ENCODE results near the gene BEST3.
A peak's percentile ranks its signal among the peaks of the same experiment; 100 is the strongest.

BEST3 gene

GRCh38 chr12:69641546-69641945 is 57.6 kb downstream of the BEST3 start:
- no peak for DNase-seq (ENCODE audit: insufficient read length, low spot score)
- TF ChIP-seq CTCF (IDR thresholded peaks at IDR 0.05; ENCODE audit: insufficient read depth, missing control alignments), result no peak
- FAIRE-seq, result no peak

- peak; percentile 50 for DNase-seq (ENCODE audit: insufficient read length, low spot score)
- TF ChIP-seq CTCF (IDR thresholded peaks at IDR 0.05; ENCODE audit: insufficient read depth, missing control alignments), result peak; percentile 84
- no peak for FAIRE-seq
Measured at GRCh38 chr12:69639400-69640016, 59.6 kb downstream of the BEST3 start.

GRCh38 chr12:69633061-69633460 is 66.0 kb downstream of the BEST3 start:
- FAIRE-seq (no peak), DNase-seq (ENCODE audit: insufficient read length, low spot score) (no peak)
- no peak for TF ChIP-seq CTCF (IDR thresholded peaks at IDR 0.05; ENCODE audit: insufficient read depth, missing control alignments)

GRCh38 chr12:69630191-69630590 is 68.9 kb downstream of the BEST3 start:
- no peak for FAIRE-seq
- TF ChIP-seq CTCF (IDR thresholded peaks at IDR 0.05; ENCODE audit: insufficient read depth, missing control alignments), result no peak
- DNase-seq (ENCODE audit: insufficient read length, low spot score), result no peak

- FAIRE-seq, result no peak
- TF ChIP-seq CTCF (IDR thresholded peaks at IDR 0.05; ENCODE audit: insufficient read depth, missing control alignments), result no peak
- DNase-seq (ENCODE audit: insufficient read length, low spot score), result no peak
Measured at GRCh38 chr12:69627501-69627900, 71.6 kb downstream of the BEST3 start.

GRCh38 chr12:69623970-69624369 is 75.1 kb downstream of the BEST3 start:
- FAIRE-seq, result no peak
- no peak for TF ChIP-seq CTCF (IDR thresholded peaks at IDR 0.05; ENCODE audit: insufficient read depth, missing control alignments)
- no peak for DNase-seq (ENCODE audit: insufficient read length, low spot score)

- TF ChIP-seq CTCF (IDR thresholded peaks at IDR 0.05; ENCODE audit: insufficient read depth, missing control alignments), result no peak
- DNase-seq (ENCODE audit: insufficient read length, low spot score), result no peak
Measured at GRCh38 chr12:69621551-69621950, 77.6 kb downstream of the BEST3 start.

More at GRCh38 chr12:69621551-69621950, 77.6 kb downstream of the BEST3 start:
- no peak for FAIRE-seq
